Hepatocyte (in vitro differentiated cells): Measurements from ENCODE around the gene LIPC. TPM values are rescaled to one million over a fixed set of nuclear protein-coding genes. Genes with fewer than 3 reads are reported as not detected.

Experiments used
- DNase-seq: peaks from one replicate; pipeline ENCODE4 v3.0.0-alpha.2; 2016; ENCODE audit warnings: low spot score
- H2AFZ ChIP-seq: fragments of 200-600 bp; sonication (generic); 2 replicates; pipeline ENCODE4 v1.6.0; 2016; ENCODE audit warnings: antibody characterized with exemption, mild to moderate bottlenecking
- H3K27ac ChIP-seq: fragments of 200-600 bp; sonication (generic); 2 replicates; pipeline ENCODE4 v1.5.1; 2016; ENCODE audit warnings: mild to moderate bottlenecking
- H3K27me3 ChIP-seq: fragments of 200-600 bp; sonication (generic); 2 replicates; pipeline ENCODE4 v1.6.1; 2016
- H3K36me3 ChIP-seq: fragments of 200-600 bp; sonication (generic); replicated peaks from 2 replicates; pipeline ENCODE4 v1.5.1; 2016; ENCODE audit warnings: low read depth; ENCODE audit not compliant: insufficient read depth
- H3K4me1 ChIP-seq: fragments of 200-600 bp; sonication (generic); 2 replicates; pipeline ENCODE4 v1.5.1; 2016; ENCODE audit warnings: mild to moderate bottlenecking, moderate library complexity; ENCODE audit not compliant: insufficient read depth
- H3K4me2 ChIP-seq: fragments of 200-600 bp; sonication (generic); 2 replicates; pipeline ENCODE4 v1.6.0; 2016
- H3K4me3 ChIP-seq: fragments of 200-600 bp; sonication (generic); 2 replicates; pipeline ENCODE4 v1.5.1; 2016; ENCODE audit warnings: mild to moderate bottlenecking
- H3K79me2 ChIP-seq: fragments of 200-600 bp; sonication (generic); 2 replicates; pipeline ENCODE4 v1.6.0; 2017; ENCODE audit warnings: mild to moderate bottlenecking
- H3K9me2 ChIP-seq: fragments of 200-600 bp; sonication (generic); replicated peaks from 2 replicates; pipeline ENCODE4 v1.6.0; 2017; ENCODE audit warnings: mild to moderate bottlenecking; ENCODE audit not compliant: insufficient read depth
- H3K9me3 ChIP-seq: fragments of 200-600 bp; sonication (generic); 2 replicates; pipeline ENCODE4 v1.5.1; 2016; ENCODE audit warnings: low read depth, mild to moderate bottlenecking
- H4K20me1 ChIP-seq: fragments of 200-600 bp; sonication (generic); 2 replicates; pipeline ENCODE4 v1.6.0; 2016; ENCODE audit warnings: mild to moderate bottlenecking; ENCODE audit not compliant: insufficient read depth, poor library complexity, severe bottlenecking
- CTCF ChIP-seq: fragments of 200-600 bp; sonication (generic); IDR thresholded peaks from 2 replicates; pipeline ENCODE4 v1.5.1; 2016; ENCODE audit warnings: antibody characterized with exemption, mild to moderate bottlenecking; ENCODE audit not compliant: poor library complexity
- EZH2 ChIP-seq: fragments of 200-600 bp; sonication (generic); IDR thresholded peaks from 2 replicates; pipeline ENCODE4 v1.6.1; 2016; ENCODE audit warnings: antibody characterized with exemption, mild to moderate bottlenecking, borderline replicate concordance
- EZH2phosphoT487 ChIP-seq: fragments of 200-600 bp; sonication (generic); IDR thresholded peaks from one replicate; pipeline ENCODE4 v1.6.1; 2018; ENCODE audit warnings: antibody characterized with exemption, mild to moderate bottlenecking, low read depth, moderate library complexity; ENCODE audit not compliant: unreplicated experiment, severe bottlenecking
- WGBS: methylation state at CpG from one replicate; pipeline ENCODE4 v1.1.6; 2016; ENCODE audit warnings: low lambda C conversion rate; ENCODE audit errors: missing lambda C conversion rate; 5-methylcytosine and 5-hydroxymethylcytosine counted together
- polyA plus RNA-seq: library from polyadenylated mRNA; unstranded; fragments of >200 nt; fragmentation: Nextera tagmentation; extraction: Ambion mirVana; gene quantifications from 2 replicates; pipeline ENCODE4 v1.2.1, GENCODE V29; 2016
- total RNA-seq: library from RNA; depleted of rRNA; stranded (reverse); fragments of >200 nt; gene quantifications from 2 replicates; pipeline ENCODE4 v1.2.3, GENCODE V29; 2014

LIPC gene
- total and polyA plus RNA-seq, 2 experiments from 2014 or later = 37.0 to 64.8 TPM

DNA sequence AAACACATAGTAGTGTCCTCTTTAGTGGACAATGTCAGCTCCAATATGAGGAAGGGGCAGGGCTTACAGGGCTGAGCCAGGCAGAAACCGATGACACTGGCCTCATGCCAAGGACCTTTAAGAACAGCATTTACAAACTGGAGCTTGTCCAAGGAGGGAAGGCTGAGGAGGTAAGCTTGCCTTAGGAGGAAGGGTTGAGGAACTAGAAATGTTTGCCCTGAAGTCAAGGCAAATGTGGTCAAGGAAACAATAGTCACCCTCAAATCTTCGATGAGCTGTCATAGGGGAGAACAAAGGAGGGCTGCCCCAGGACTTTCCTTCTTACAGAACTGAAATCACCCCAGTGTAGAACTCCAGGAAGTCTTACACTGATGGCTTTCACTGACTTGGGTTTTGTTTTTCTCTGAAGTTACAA, 136.4 kb downstream of the LIPC start:
- no peak for DNase-seq
- TF ChIP-seq EZH2 (no peak), CTCF (no peak), EZH2phosphoT487 (no peak)
- Histone ChIP-seq H3K4me3 (no peak overlapping the region), H3K27me3 (no peaks in the 10 kb centered on the region), H3K27ac (no peak overlapping the region), H3K79me2 (no peaks in the 10 kb centered on the region), H2AFZ (no peak overlapping the region), H4K20me1 (no peaks in the 10 kb centered on the region), H3K36me3 (no peaks in the 10 kb centered on the region), H3K9me3 (no peaks in the 10 kb centered on the region), H3K4me2 (no peak overlapping the region), H3K4me1 (no peaks in the 10 kb centered on the region), H3K9me2 (no peaks in the 10 kb centered on the region)
- WGBS = 64% methylated on average over 2 of the region's 2 CpGs

- Histone ChIP-seq H3K4me3 (no peak overlapping the region), H3K79me2 (no peaks in the 10 kb centered on the region)
- WGBS = 92% methylated on average over 1 of the region's 1 CpG
Observed at GRCh38 chr15:58569455-58569854, 137.7 kb downstream of the LIPC start.

GRCh38 chr15:58571491-58571890, 139.7 kb downstream of the LIPC start:
- H3K9me3 ChIP-seq = no peaks in the 10 kb centered on the region
- H3K4me3 ChIP-seq = no peak overlapping the region
- H2AFZ ChIP-seq = no peak overlapping the region
- no peak for TF ChIP-seq EZH2
- no peak for TF ChIP-seq EZH2phosphoT487
- no peak for TF ChIP-seq CTCF
- no peak overlapping the region for H3K4me2 ChIP-seq
- H3K36me3 ChIP-seq = no peaks in the 10 kb centered on the region
- H4K20me1 ChIP-seq = no peaks in the 10 kb centered on the region
- no peaks in the 10 kb centered on the region for H3K79me2 ChIP-seq
- H3K27me3 ChIP-seq = no peaks in the 10 kb centered on the region
- 90% methylated on average over 6 of the region's 6 CpGs for WGBS
- H3K9me2 ChIP-seq = no peaks in the 10 kb centered on the region
- DNase-seq = no peak
- peaks cover 4% of the 10 kb centered on the region for H3K4me1 ChIP-seq
- no peak overlapping the region for H3K27ac ChIP-seq

More at GRCh38 chr15:58569455-58569854, 137.7 kb downstream of the LIPC start:
- Histone ChIP-seq H3K4me1 (peaks cover 4% of the 10 kb centered on the region), H2AFZ (no peak overlapping the region), H3K9me3 (no peaks in the 10 kb centered on the region), H3K27ac (no peak overlapping the region), H3K9me2 (no peaks in the 10 kb centered on the region), H3K27me3 (no peaks in the 10 kb centered on the region), H4K20me1 (no peaks in the 10 kb centered on the region), H3K4me2 (no peak overlapping the region), H3K36me3 (no peaks in the 10 kb centered on the region)
- no peak for TF ChIP-seq CTCF
- no peak for TF ChIP-seq EZH2
- no peak for DNase-seq

GRCh38 chr15:58572521-58572920, 140.7 kb downstream of the LIPC start:
- Histone ChIP-seq H3K4me2 (no peak overlapping the region), H3K9me3 (no peaks in the 10 kb centered on the region), H3K4me1 (peaks cover 4% of the 10 kb centered on the region), H3K27ac (no peak overlapping the region), H3K36me3 (no peaks in the 10 kb centered on the region), H4K20me1 (no peaks in the 10 kb centered on the region), H2AFZ (no peak overlapping the region), H3K27me3 (no peaks in the 10 kb centered on the region), H3K79me2 (no peaks in the 10 kb centered on the region), H3K4me3 (no peak overlapping the region), H3K9me2 (no peaks in the 10 kb centered on the region)
- WGBS = 86% methylated on average over 4 of the region's 4 CpGs
- DNase-seq = no peak
- TF ChIP-seq CTCF = no peak
- no peak for TF ChIP-seq EZH2phosphoT487
- no peak for TF ChIP-seq EZH2
